HG03457 (cell line): ENCODE measurements around the gene SLAIN1.
"Not testable (repeated sequence)": the region's sequence is repeated elsewhere in the genome, so short reads cannot be mapped to it uniquely, and the experiment has no call there.

Experiments
- ATAC-seq: cut with Tn5 transposase; IDR thresholded peaks from one replicate; pipeline ENCODE4 v1.9.1; 2021; ENCODE audit warnings: moderate number of reproducible peaks; ENCODE audit not compliant: unreplicated experiment

The SLAIN1 gene

DNA sequence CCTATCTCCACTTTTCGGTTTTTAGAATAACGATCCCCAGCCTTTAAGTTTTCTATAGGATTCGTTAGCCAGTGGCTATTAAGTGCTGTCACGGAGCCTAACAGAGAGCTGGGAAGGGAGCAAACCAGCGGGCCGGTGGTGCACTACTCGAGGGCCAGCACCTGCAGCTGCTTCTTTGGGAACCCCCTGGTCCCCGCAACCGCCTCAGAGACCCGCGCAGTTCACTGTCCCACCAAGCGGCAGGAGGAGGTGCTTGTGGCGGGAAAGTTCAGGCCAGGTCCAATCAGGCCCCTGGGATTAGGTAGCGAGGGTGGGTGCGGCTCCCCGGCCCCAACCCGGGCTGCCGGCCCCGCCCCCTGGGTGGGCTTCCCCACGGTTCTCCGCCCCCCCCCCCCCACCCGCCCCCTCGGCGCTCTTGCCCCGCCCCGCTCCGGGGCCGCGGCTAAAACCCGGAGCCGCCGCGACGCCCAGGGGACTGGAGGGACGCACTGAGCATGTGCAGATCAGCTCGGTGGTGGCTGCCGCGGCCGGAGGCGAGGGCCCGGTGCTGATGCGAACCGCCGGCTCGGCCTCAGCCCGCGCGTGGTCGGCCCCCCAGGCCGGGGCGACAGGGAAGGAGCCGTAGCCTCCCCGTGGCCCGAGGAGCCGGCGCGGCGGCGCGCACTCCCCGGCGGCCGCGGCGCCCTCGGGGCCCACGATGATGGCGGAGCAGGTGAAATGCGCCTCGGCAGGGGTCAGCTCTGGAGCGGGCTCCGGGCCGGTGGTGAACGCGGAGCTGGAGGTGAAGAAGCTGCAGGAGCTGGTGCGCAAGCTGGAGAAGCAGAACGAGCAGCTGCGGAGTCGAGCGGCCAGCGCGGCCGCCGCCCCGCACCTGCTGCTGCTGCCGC, at the start of gene SLAIN1:
Gene SLAIN1 (plus strand): TSS at position 471 of the 887 bp plus-strand sequence. CDS start 227 bp downstream, at position 698.
- peak; percentile 69 for ATAC-seq

DNA sequence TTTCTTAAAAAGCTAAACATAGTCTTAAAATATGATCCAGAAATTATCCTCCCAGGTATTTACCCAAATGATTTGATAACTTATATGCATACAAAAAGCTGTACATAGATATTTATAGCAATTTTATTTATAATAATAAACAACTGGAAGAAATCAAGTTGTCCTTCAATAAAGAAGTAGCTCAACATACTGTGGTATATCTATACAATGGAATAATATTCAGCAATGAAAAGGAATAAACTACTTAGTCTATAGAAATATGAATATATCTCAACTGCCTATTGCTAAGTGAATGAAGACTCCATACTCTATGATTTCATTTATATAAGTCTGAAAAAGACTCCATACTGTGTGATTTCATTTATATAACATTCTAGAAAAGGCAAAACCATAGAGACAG, 47.1 kb upstream of the SLAIN1 start:
- ATAC-seq, result no peak

DNA sequence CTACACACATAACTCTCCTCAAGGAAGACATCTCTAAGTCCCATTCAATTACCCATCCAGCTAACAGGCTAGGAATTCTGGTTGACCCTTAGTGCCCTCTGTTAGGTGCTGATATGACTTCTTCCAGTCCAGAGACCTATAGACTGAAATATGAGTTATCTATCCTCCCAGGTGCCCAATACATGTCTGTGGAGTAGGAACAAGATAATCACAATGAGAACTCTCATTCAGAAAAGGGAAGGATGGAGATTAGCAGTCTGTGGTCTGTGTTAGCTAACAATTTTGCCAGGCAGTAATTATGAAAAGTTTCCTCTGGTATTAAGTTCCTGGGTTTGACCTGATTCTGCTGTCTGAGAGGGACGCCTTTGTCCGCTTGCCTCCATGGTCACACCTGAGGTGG, 44.2 kb upstream of the SLAIN1 start:
- no peak for ATAC-seq

- ATAC-seq, result not testable (repeated sequence)
Observed at GRCh38 chr13:77660016-77660415, 37.5 kb upstream of the SLAIN1 start.

DNA sequence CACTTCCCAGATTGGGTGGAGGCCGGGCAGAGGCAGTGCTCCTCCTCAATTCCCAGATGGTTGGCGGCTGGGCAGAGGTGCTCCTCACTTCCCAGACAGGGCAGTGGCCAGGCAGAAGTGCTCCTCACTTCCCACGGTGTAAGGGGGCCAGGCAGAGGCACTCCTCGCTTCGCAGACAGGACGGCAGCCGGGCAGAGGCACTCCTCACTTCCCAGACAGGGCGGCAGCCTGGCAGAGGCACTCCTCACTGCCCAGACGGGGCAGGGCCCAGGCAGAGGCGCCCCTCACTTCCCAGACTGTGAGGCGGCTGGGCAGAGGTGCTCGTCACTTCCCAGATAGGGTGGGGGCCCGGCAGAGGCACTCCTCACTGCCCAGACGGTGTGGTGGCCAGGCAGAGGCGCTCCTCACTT, 36.6 kb upstream of the SLAIN1 start:
- ATAC-seq, result no peak

DNA sequence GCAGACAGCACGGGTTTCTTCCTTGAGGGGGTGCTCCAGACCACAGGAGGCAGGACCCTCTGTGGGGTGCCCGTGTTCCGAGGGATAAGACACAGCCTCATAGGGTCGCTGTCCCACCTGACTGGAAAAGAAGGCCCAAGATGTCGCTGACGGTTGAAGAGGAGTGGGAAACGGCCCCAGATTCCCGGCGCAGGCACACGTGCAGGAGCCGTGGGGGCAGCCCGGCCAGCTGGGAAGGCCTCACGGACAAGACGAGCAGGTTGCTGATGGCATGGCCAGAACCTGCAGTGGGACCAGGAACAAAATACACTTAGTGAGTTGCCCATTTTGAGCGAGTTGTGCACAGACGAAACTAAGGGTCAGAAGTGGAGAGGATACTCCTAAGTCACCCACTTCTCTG, 35.2 kb upstream of the SLAIN1 start:
- not testable (repeated sequence) for ATAC-seq

DNA sequence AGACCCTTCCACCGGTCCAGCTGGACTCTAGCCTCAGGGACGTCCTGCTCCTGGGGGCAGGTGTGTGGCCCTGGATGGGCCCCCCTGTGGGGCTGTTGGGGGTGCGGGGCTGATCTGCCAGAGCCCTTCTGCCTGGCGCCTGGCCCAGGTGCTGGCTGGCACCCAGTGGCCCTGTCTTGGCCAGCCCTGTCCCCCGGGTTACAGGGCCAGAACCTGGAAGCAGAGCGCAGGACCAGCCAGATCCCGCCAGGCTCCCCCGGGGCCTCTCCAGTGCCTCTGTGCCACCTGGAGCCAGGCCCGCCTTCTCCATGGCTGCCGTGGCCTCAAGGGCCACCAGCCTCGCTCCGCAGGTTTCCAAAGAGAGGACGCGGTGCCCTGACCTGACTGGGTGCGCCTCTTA, 34.7 kb upstream of the SLAIN1 start:
- ATAC-seq, result not testable (repeated sequence)

GRCh38 chr13:77674852-77675251, 22.6 kb upstream of the SLAIN1 start:
- ATAC-seq, result no peak

GRCh38 chr13:77678691-77679235, 18.7 kb upstream of the SLAIN1 start:
- ATAC-seq, result no peak

GRCh38 chr13:77687799-77688198, 9.7 kb upstream of the SLAIN1 start:
- no peak for ATAC-seq

- no peak for ATAC-seq
Observed at GRCh38 chr13:77691871-77692270, 5.6 kb upstream of the SLAIN1 start.

- ATAC-seq, result no peak
Observed at GRCh38 chr13:77692746-77693448, 4.6 kb upstream of the SLAIN1 start.

- no peak for ATAC-seq
Observed at GRCh38 chr13:77693449-77693940, 4.0 kb upstream of the SLAIN1 start.

DNA sequence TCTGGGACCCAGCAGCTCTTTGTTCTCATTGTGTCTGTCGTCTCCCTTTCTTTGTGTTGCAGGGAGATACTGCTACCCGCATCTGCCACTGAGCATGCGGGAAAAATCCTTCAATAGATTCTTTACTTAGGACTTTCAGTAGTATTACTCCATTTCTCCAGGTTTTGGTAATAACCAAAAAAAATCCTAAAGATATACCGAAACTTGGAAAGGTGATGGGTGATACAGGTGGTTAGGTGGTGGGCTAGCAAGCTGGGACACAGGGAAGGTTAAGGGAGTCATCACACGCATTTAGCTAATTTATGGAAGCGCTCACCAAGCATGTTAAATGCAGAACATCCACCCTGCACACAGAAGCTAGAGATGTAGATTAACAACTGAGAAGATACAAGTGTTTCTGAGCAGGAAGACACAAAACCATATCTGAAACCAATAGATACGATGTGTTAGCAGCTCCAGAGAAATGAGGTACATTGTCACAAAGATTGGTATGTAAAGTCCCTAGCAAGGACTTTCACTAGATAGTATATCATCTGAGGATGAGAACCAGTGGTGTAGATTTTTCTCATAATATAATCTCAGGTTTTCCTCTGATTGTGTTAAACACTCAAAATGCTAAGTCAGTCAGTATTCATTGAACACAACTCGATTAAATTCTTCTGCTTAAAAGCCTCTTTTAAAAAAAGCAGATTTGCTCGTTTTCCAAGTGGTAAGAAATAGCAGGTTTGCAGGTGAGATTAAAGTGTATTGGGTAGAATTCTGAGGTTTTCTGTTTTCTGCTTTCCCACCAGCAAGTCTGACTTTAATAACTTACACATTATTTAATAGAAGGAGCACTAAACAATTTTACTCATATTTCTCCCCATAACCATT, 1.2 kb upstream of the SLAIN1 start:
- ATAC-seq, result no peak

DNA sequence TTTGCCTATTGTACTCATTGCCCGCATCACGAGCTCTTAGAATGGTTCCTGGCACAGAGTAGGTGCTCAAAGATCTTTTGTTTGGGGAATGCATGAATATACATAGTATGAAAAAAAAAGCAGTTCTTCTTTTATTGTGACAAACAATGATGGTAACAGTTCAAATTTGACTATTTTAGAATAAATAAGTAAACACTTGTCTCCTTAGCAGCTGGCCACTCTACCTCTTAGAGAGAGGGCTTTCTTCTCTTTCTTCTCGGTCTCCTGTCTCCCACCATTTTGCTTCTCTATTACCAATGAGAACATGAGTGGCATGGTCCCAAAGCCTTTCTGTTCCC, 639 bp upstream of the SLAIN1 start:
- no peak for ATAC-seq

- ATAC-seq, result peak; percentile 30
Observed at GRCh38 chr13:77698201-77699058, 943 bp downstream of the SLAIN1 start.

DNA sequence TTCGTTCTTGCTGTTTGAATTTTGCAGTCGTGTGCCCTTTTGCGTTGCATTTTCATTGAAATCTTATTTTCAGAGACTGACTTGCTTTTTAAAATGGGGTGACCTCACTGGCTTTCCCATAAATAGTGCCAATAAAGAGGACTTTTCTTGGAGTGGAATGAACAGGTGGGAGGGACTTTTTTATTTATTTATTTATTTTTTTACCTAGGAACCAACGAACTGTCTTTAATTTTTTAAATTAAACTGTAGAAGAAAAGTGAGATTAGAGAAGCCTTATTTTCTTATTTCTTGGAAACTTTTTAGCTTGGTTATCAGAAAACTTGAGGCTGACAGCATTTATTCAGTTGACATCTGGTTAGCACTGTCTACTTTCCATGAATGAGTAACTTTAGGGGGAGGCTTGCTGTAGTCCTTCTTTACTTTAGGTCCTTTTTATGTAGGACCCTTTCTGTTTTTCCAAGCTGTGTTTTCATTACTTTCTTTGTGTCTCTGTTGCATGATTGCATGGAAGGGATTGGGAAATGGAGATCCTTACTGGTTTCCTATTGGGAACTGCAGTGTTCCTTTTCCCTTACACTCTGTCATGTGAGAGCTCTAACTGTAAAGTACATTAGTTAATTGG, 1.7 kb downstream of the SLAIN1 start:
- ATAC-seq, result no peak

DNA sequence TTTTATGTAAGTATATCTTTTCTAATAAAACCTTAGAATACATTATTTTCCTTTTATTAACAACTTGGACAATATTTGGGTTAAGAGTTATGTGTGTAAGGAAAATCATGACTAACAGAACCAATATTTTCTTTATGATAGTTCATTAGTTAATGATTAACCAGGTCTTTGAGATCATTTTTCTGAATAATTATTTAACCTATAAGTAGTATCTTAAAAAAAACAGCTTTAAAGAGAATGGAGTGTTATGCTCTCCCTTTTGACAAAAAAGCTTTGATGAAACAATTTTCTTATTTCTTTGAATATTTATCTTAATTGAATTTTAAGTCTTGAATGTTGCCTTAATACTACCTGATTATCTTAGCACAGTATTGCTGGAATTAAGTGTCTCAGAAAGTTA, 3.8 kb downstream of the SLAIN1 start:
- no peak for ATAC-seq

DNA sequence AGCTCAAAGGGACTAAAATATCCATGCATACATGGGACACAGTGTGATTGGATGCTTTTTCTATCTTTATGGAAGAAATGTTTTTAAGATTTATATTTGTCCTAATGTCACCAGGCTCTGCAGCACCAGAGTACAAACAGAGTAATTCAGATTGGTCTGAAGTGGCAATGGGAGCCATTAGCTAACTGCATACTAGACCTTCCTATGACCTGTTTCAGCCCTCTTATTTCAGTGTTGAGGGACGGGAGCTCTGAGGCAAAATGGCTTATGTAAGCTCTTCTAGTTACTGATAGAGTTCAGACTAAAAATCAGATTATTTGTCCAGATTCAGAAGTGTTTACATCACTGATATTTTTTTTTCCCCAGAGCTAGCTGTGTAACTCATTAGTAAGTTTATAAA, 4.9 kb downstream of the SLAIN1 start:
- no peak for ATAC-seq
